ENCODE measurements around the gene S100A8. TPM values are rescaled to one million over a fixed set of nuclear protein-coding genes. Genes with fewer than 3 reads are reported as not detected.

Gene S100A8
- 16.5 TPM for total RNA-seq
- polyA plus RNA-seq: 128 TPM

GRCh38 chr1:153390938-153391710 is at the start of gene S100A8:
TSS of gene S100A8 (minus strand) at chr1:153391073. CDS start at chr1:153390535, 538 bp downstream.
- Histone ChIP-seq H3K27ac (ENCODE audit: low read depth) (no peak within 1 kb of the TSS), H3K4me3 (ENCODE audit: low read depth, low read length) (no peak within 1 kb of the TSS), H3K36me3 (ENCODE audit: insufficient read depth) (no peaks in the 10 kb centered on the region), H3K4me1 (ENCODE audit: insufficient read depth) (no peaks in the 10 kb centered on the region)
- WGBS: 75% methylated on average over 7 of the region's 7 CpGs
- DNase-seq (ENCODE audit: extremely low spot score): no peak

GRCh38 chr1:153439273-153439672 is 48.4 kb upstream of the S100A8 start:
- no peak for DNase-seq (ENCODE audit: extremely low spot score)
- Histone ChIP-seq H3K27ac (ENCODE audit: low read depth) (no peak overlapping the region), H3K4me3 (ENCODE audit: low read depth, low read length) (no peak overlapping the region), H3K36me3 (ENCODE audit: insufficient read depth) (no peaks in the 10 kb centered on the region), H3K4me1 (ENCODE audit: insufficient read depth) (no peaks in the 10 kb centered on the region)

GRCh38 chr1:153438599-153438998 is 47.7 kb upstream of the S100A8 start:
- no peaks in the 10 kb centered on the region for H3K36me3 ChIP-seq (ENCODE audit: insufficient read depth)
- no peak overlapping the region for H3K27ac ChIP-seq (ENCODE audit: low read depth)
- H3K4me1 ChIP-seq (ENCODE audit: insufficient read depth): no peaks in the 10 kb centered on the region
- no peak for DNase-seq (ENCODE audit: extremely low spot score)
- H3K4me3 ChIP-seq (ENCODE audit: low read depth, low read length): no peak overlapping the region
- WGBS: 68% methylated on average over 7 of the region's 7 CpGs

- WGBS: 88% methylated on average over 4 of the region's 4 CpGs
- no peak overlapping the region for H3K4me3 ChIP-seq (ENCODE audit: low read depth, low read length)
- DNase-seq (ENCODE audit: extremely low spot score): no peak
- no peaks in the 10 kb centered on the region for H3K36me3 ChIP-seq (ENCODE audit: insufficient read depth)
- H3K4me1 ChIP-seq (ENCODE audit: insufficient read depth): no peaks in the 10 kb centered on the region
- H3K27ac ChIP-seq (ENCODE audit: low read depth): no peak overlapping the region
Observed at GRCh38 chr1:153437236-153437635, 46.4 kb upstream of the S100A8 start.

- Histone ChIP-seq H3K27ac (ENCODE audit: low read depth) (no peak overlapping the region), H3K4me1 (ENCODE audit: insufficient read depth) (no peaks in the 10 kb centered on the region), H3K4me3 (ENCODE audit: low read depth, low read length) (no peak overlapping the region), H3K36me3 (ENCODE audit: insufficient read depth) (no peaks in the 10 kb centered on the region)
- WGBS: 77% methylated on average over 11 of the region's 11 CpGs
- DNase-seq (ENCODE audit: extremely low spot score): no peak
Observed at GRCh38 chr1:153434746-153435455, 44.0 kb upstream of the S100A8 start.

- no peak for DNase-seq (ENCODE audit: extremely low spot score)
- no peaks in the 10 kb centered on the region for H3K36me3 ChIP-seq (ENCODE audit: insufficient read depth)
- WGBS: 69% methylated on average over 9 of the region's 9 CpGs
Observed at GRCh38 chr1:153432874-153433681, 42.2 kb upstream of the S100A8 start.

GRCh38 chr1:153431928-153432327 is 41.1 kb upstream of the S100A8 start:
- Histone ChIP-seq H3K27ac (ENCODE audit: low read depth) (no peak overlapping the region), H3K4me3 (ENCODE audit: low read depth, low read length) (no peak overlapping the region), H3K36me3 (ENCODE audit: insufficient read depth) (no peaks in the 10 kb centered on the region), H3K4me1 (ENCODE audit: insufficient read depth) (no peaks in the 10 kb centered on the region)
- no peak for DNase-seq (ENCODE audit: extremely low spot score)
- 65% methylated on average over 4 of the region's 4 CpGs for WGBS

More at GRCh38 chr1:153432874-153433681, 42.2 kb upstream of the S100A8 start:
- H3K4me1 ChIP-seq (ENCODE audit: insufficient read depth): no peaks in the 10 kb centered on the region
- no peak overlapping the region for H3K27ac ChIP-seq (ENCODE audit: low read depth)
- no peak overlapping the region for H3K4me3 ChIP-seq (ENCODE audit: low read depth, low read length)

- H3K36me3 ChIP-seq (ENCODE audit: insufficient read depth): no peaks in the 10 kb centered on the region
- 74% methylated on average over 3 of the region's 3 CpGs for WGBS
- H3K4me1 ChIP-seq (ENCODE audit: insufficient read depth): no peaks in the 10 kb centered on the region
- H3K27ac ChIP-seq (ENCODE audit: low read depth): no peak overlapping the region
- DNase-seq (ENCODE audit: extremely low spot score): no peak
- no peak overlapping the region for H3K4me3 ChIP-seq (ENCODE audit: low read depth, low read length)
Observed at GRCh38 chr1:153431427-153431826, 40.6 kb upstream of the S100A8 start.

- DNase-seq (ENCODE audit: extremely low spot score): no peak
- H3K4me3 ChIP-seq (ENCODE audit: low read depth, low read length): no peak overlapping the region
- WGBS: 87% methylated on average over 17 of the region's 17 CpGs
Observed at GRCh38 chr1:153431002-153431401, 40.1 kb upstream of the S100A8 start.

GRCh38 chr1:153430561-153430960 is 39.7 kb upstream of the S100A8 start:
- Histone ChIP-seq H3K4me3 (ENCODE audit: low read depth, low read length) (no peak overlapping the region), H3K36me3 (ENCODE audit: insufficient read depth) (no peaks in the 10 kb centered on the region), H3K27ac (ENCODE audit: low read depth) (no peak overlapping the region), H3K4me1 (ENCODE audit: insufficient read depth) (no peaks in the 10 kb centered on the region)
- no peak for DNase-seq (ENCODE audit: extremely low spot score)
- WGBS: 75% methylated on average over 3 of the region's 3 CpGs

More at GRCh38 chr1:153431002-153431401, 40.1 kb upstream of the S100A8 start:
- Histone ChIP-seq H3K36me3 (ENCODE audit: insufficient read depth) (no peaks in the 10 kb centered on the region), H3K27ac (ENCODE audit: low read depth) (no peak overlapping the region), H3K4me1 (ENCODE audit: insufficient read depth) (no peaks in the 10 kb centered on the region)

GRCh38 chr1:153430166-153430553 is 39.3 kb upstream of the S100A8 start:
- 78% methylated on average over 2 of the region's 2 CpGs for WGBS
- H3K36me3 ChIP-seq (ENCODE audit: insufficient read depth): no peaks in the 10 kb centered on the region
- H3K4me1 ChIP-seq (ENCODE audit: insufficient read depth): no peaks in the 10 kb centered on the region
- no peak for DNase-seq (ENCODE audit: extremely low spot score)
- H3K27ac ChIP-seq (ENCODE audit: low read depth): no peak overlapping the region
- H3K4me3 ChIP-seq (ENCODE audit: low read depth, low read length): no peak overlapping the region

- 75% methylated on average over 7 of the region's 7 CpGs for WGBS
- Histone ChIP-seq H3K27ac (ENCODE audit: low read depth) (no peak overlapping the region), H3K4me3 (ENCODE audit: low read depth, low read length) (no peak overlapping the region), H3K4me1 (ENCODE audit: insufficient read depth) (no peaks in the 10 kb centered on the region), H3K36me3 (ENCODE audit: insufficient read depth) (no peaks in the 10 kb centered on the region)
- no peak for DNase-seq (ENCODE audit: extremely low spot score)
Observed at GRCh38 chr1:153429266-153430165, 38.6 kb upstream of the S100A8 start.

- H3K4me3 ChIP-seq (ENCODE audit: low read depth, low read length): no peak overlapping the region
- H3K36me3 ChIP-seq (ENCODE audit: insufficient read depth): no peaks in the 10 kb centered on the region
- no peaks in the 10 kb centered on the region for H3K4me1 ChIP-seq (ENCODE audit: insufficient read depth)
- 51% methylated on average over 6 of the region's 6 CpGs for WGBS
- H3K27ac ChIP-seq (ENCODE audit: low read depth): no peak overlapping the region
- no peak for DNase-seq (ENCODE audit: extremely low spot score)
Observed at GRCh38 chr1:153428791-153429190, 37.9 kb upstream of the S100A8 start.
